H9 (cell line): Measurements from ENCODE around the gene EXD1. TPM values are rescaled to one million over a fixed set of nuclear protein-coding genes. Genes with fewer than 3 reads are reported as not detected.

ENCODE experiments used
- DNase-seq: peaks from one replicate; pipeline ENCODE4 v3.0.0-alpha.2; 2017
- H2AFZ ChIP-seq: one replicate; pipeline ENCODE4 v1.6.1; 2013; ENCODE audit warnings: mild to moderate bottlenecking, low read length, control low read depth, moderate library complexity
- H2AK5ac ChIP-seq: 2 replicates; pipeline ENCODE4 v1.6.1; 2013; ENCODE audit warnings: low read length, control low read depth, mixed read lengths; ENCODE audit not compliant: insufficient read length
- H2BK120ac ChIP-seq: one replicate; pipeline ENCODE4 v1.6.1; 2013; ENCODE audit warnings: low read depth, mild to moderate bottlenecking, low read length, control low read depth, inconsistent platforms; ENCODE audit not compliant: poor library complexity, severe bottlenecking
- H2BK12ac ChIP-seq: 2 replicates; pipeline ENCODE4 v1.6.1; 2013; ENCODE audit warnings: low read length, control low read depth, mixed read lengths, low read depth; ENCODE audit not compliant: insufficient read length
- H2BK15ac ChIP-seq: 2 replicates; pipeline ENCODE4 v1.6.1; 2013; ENCODE audit warnings: low read depth, low read length, control low read depth
- H2BK20ac ChIP-seq: one replicate; pipeline ENCODE4 v1.6.1; 2013; ENCODE audit warnings: low read depth, mild to moderate bottlenecking, low read length, control low read depth, inconsistent platforms; ENCODE audit not compliant: poor library complexity, severe bottlenecking
- H2BK5ac ChIP-seq: 2 replicates; pipeline ENCODE4 v1.6.1; 2013; ENCODE audit warnings: low read length, control low read depth, mixed read lengths; ENCODE audit not compliant: insufficient read length
- H3K14ac ChIP-seq: 2 replicates; pipeline ENCODE4 v1.6.1; 2013; ENCODE audit warnings: low read length, control low read depth; ENCODE audit not compliant: insufficient read depth
- H3K18ac ChIP-seq: 2 replicates; pipeline ENCODE4 v1.6.1; 2013; ENCODE audit warnings: low read depth, mild to moderate bottlenecking, mixed read lengths, low read length, control low read depth; ENCODE audit not compliant: insufficient read length
- H3K23ac ChIP-seq: 2 replicates; pipeline ENCODE4 v1.6.1; 2013; ENCODE audit warnings: low read length, control low read depth, mixed read lengths, low read depth; ENCODE audit not compliant: insufficient read length
- H3K23me2 ChIP-seq: 2 replicates; pipeline ENCODE4 v1.6.1; 2013; ENCODE audit warnings: low read depth, mild to moderate bottlenecking, mixed read lengths, low read length, control low read depth; ENCODE audit not compliant: insufficient read length, poor library complexity, severe bottlenecking
- H3K27ac ChIP-seq: 2 replicates; pipeline ENCODE4 v1.5.1; 2013; ENCODE audit warnings: low read length, control low read depth, mixed read lengths, low read depth; ENCODE audit not compliant: insufficient read length
- H3K27me3 ChIP-seq: 2 replicates; pipeline ENCODE4 v1.6.1; 2013; ENCODE audit warnings: low read length, control low read depth, inconsistent platforms; ENCODE audit not compliant: insufficient read depth
- H3K4ac ChIP-seq: 2 replicates; pipeline ENCODE4 v1.6.1; 2013; ENCODE audit warnings: low read depth, mild to moderate bottlenecking, control low read depth, inconsistent platforms, low read length, moderate library complexity
- H3K4me1 ChIP-seq: 2 replicates; pipeline ENCODE4 v1.6.1; 2013; ENCODE audit warnings: low read length, control low read depth, inconsistent platforms; ENCODE audit not compliant: insufficient read depth
- H3K4me2 ChIP-seq: 2 replicates; pipeline ENCODE4 v1.6.1; 2013; ENCODE audit warnings: low read length, control low read depth, mixed read lengths; ENCODE audit not compliant: insufficient read length, insufficient read depth
- H3K56ac ChIP-seq: 2 replicates; pipeline ENCODE4 v1.6.1; 2013; ENCODE audit warnings: low read depth, mild to moderate bottlenecking, mixed read lengths, low read length, control low read depth; ENCODE audit not compliant: insufficient read length
- H3K79me1 ChIP-seq: 2 replicates; pipeline ENCODE4 v1.6.1; 2013; ENCODE audit warnings: low read depth, mild to moderate bottlenecking, moderate library complexity, low read length, control low read depth, inconsistent platforms; ENCODE audit not compliant: insufficient read depth, poor library complexity, severe bottlenecking
- H3K79me2 ChIP-seq: 2 replicates; pipeline ENCODE4 v1.6.1; 2013; ENCODE audit warnings: low read length, control low read depth, inconsistent platforms; ENCODE audit not compliant: insufficient read depth
- H3K9ac ChIP-seq: 2 replicates; pipeline ENCODE4 v1.6.1; 2013; ENCODE audit warnings: low read length, control low read depth, mixed read lengths; ENCODE audit not compliant: insufficient read length; ENCODE audit errors: extremely low read depth
- H3K9me3 ChIP-seq: one replicate; pipeline ENCODE4 v1.6.1; 2013; ENCODE audit warnings: low read depth, low read length, inconsistent platforms; ENCODE audit not compliant: control insufficient read depth
- H3T11ph ChIP-seq: one replicate; pipeline ENCODE4 v1.6.1; 2013; ENCODE audit warnings: mild to moderate bottlenecking, low read length, control low read depth, inconsistent platforms
- H4K20me1 ChIP-seq: one replicate; pipeline ENCODE4 v1.6.1; 2013; ENCODE audit not compliant: control insufficient read depth, insufficient read length, insufficient read depth
- H4K5ac ChIP-seq: 2 replicates; pipeline ENCODE4 v1.6.1; 2013; ENCODE audit warnings: low read depth, mild to moderate bottlenecking, mixed read lengths, low read length, control low read depth; ENCODE audit not compliant: insufficient read length
- H4K8ac ChIP-seq: replicated peaks from 2 replicates; pipeline ENCODE4 v1.6.1; 2013; ENCODE audit warnings: low read length, control low read depth, mixed read lengths, low read depth; ENCODE audit not compliant: insufficient read length
- H4K91ac ChIP-seq: 2 replicates; pipeline ENCODE4 v1.6.1; 2013; ENCODE audit warnings: low read depth, mild to moderate bottlenecking, moderate library complexity, mixed read lengths, low read length, control low read depth; ENCODE audit not compliant: insufficient read length
- H3K27ac Mint-ChIP-seq, 3 experiments: 2 replicates in 2 of 3; 3 replicates in 1 of 3; pipeline ENCODE4 v1.8.0; 2020 to 2021; ENCODE audit warnings: mixed read lengths in 3 of 3, mild to moderate bottlenecking in 1 of 3, moderate library complexity in 1 of 3
- H3K27me3 Mint-ChIP-seq: 2 replicates; pipeline ENCODE4 v1.8.0; 2021; ENCODE audit warnings: low read depth, mild to moderate bottlenecking, moderate library complexity, mixed read lengths
- H3K36me3 Mint-ChIP-seq, 3 experiments: 2 replicates in 2 of 3; 3 replicates in 1 of 3; pipeline ENCODE4 v1.8.0; 2020 to 2021; ENCODE audit warnings: low read depth in 3 of 3, mixed read lengths in 3 of 3; ENCODE audit not compliant: insufficient read depth in 1 of 3
- H3K4me1 Mint-ChIP-seq, 2 experiments: 2 replicates each; pipeline ENCODE4 v1.8.0; 2020; ENCODE audit warnings: mixed read lengths in 2 of 2
- H3K4me3 Mint-ChIP-seq, 2 experiments: 2 replicates in 1 of 2; 3 replicates in 1 of 2; pipeline ENCODE4 v1.8.0; 2020 to 2021; ENCODE audit warnings: mild to moderate bottlenecking in 2 of 2, mixed read lengths in 2 of 2, moderate library complexity in 1 of 2
- H3K9me3 Mint-ChIP-seq, 2 experiments: 2 replicates in 1 of 2; 3 replicates in 1 of 2; pipeline ENCODE4 v1.8.0; 2020; ENCODE audit warnings: mild to moderate bottlenecking in 2 of 2, mixed read lengths in 2 of 2, moderate library complexity in 1 of 2
- CTCF ChIP-seq: fragments of 200-600 bp; sonication (generic); conservative IDR thresholded peaks from 3 replicates; pipeline ENCODE4 v1.8.0; 2021; ENCODE audit warnings: antibody characterized with exemption, mild to moderate bottlenecking
- WGBS: extraction: QIAGEN DNeasy Blood & Tissue Kit; methylation state at CpG from one replicate; pipeline ENCODE4 v1.1.7; 2013; ENCODE audit warnings: missing lambda C conversion rate, low lambda C conversion rate, mixed read lengths; ENCODE audit not compliant: insufficient read length; ENCODE audit errors: extremely low coverage; 5-methylcytosine and 5-hydroxymethylcytosine counted together
- total RNA-seq: library from RNA; stranded (reverse); gene quantifications from 2 replicates; pipeline ENCODE4 v1.2.1, GENCODE V29; 2021

EXD1 gene
- total RNA-seq, 1 experiment from 2014 or later, result not detected

- Histone ChIP-seq H2BK5ac (no peak overlapping the region), H2BK15ac (no peak overlapping the region), H3T11ph (no peak overlapping the region), H4K5ac (no peak overlapping the region), H3K79me2 (no peaks in the 10 kb centered on the region), H3K9ac (no peak overlapping the region), H3K56ac (no peak overlapping the region), H2BK120ac (no peak overlapping the region), H4K20me1 (no peaks in the 10 kb centered on the region), H3K23ac (no peak overlapping the region), H3K27me3 (no peaks in the 10 kb centered on the region), H3K14ac (no peak overlapping the region), H3K4me2 (no peak overlapping the region), H2AK5ac (no peak overlapping the region), H3K79me1 (no peaks in the 10 kb centered on the region), H2AFZ (no peak overlapping the region), H3K4me1 (no peaks in the 10 kb centered on the region), H3K23me2 (no peaks in the 10 kb centered on the region), H3K9me3 (no peaks in the 10 kb centered on the region), H3K18ac (no peak overlapping the region), H3K4ac (no peak overlapping the region), H2BK12ac (no peak overlapping the region), H4K91ac (no peak overlapping the region), H4K8ac (no peak overlapping the region), H3K27ac (no peak overlapping the region), H2BK20ac (no peak overlapping the region)
- H3K4me3 Mint-ChIP-seq, result no peak overlapping the region
- peaks cover 0 to 3% (median 0%) of the 10 kb centered on the region in 3 experiments; a peak in 1 of 7 replicates for H3K36me3 Mint-ChIP-seq
- H3K9me3 Mint-ChIP-seq, result peaks cover 6 to 8% of the 10 kb centered on the region in 2 experiments; a peak in 4 of 5 replicates
- no peaks in the 10 kb centered on the region; a peak in 1 of 4 replicates for H3K4me1 Mint-ChIP-seq
- no CpG with 5 or more reads among the region's 1 CpG for WGBS
- H3K27ac Mint-ChIP-seq, result no peak overlapping the region
- no peaks in the 10 kb centered on the region for H3K27me3 Mint-ChIP-seq
- no peak for TF ChIP-seq CTCF
- DNase-seq, result no peak
Observed at GRCh38 chr15:41194444-41194843, 36.1 kb downstream of the EXD1 start.
